Caki2 (cell line): ENCODE data around the gene C3. TPM values are rescaled to one million over a fixed set of nuclear protein-coding genes. Genes with fewer than 3 reads are reported as not detected.
"Not testable (repeated sequence)": the region's sequence is repeated elsewhere in the genome, so short reads cannot be mapped to it uniquely, and the experiment has no call there.

Source experiments
- DNase-seq: peaks from one replicate; pipeline ENCODE4 v3.0.0-alpha.2; 2015; ENCODE audit warnings: low read depth
- in situ Hi-C: cut with HindIII; loops from 2 replicates; pipeline ENCODE4 v1.10.0; 2016; ENCODE audit warnings: low sequenced_read_pairs, low pct_unique_long_range_greater_than_20kb, mixed read lengths
- total RNA-seq: library from RNA; depleted of rRNA; stranded (reverse); fragments of >200 nt; shearing (Covaris generic); gene quantifications from 2 replicates; pipeline ENCODE4 v1.2.3, GENCODE V29; 2014; ENCODE audit warnings: low replicate concordance; rRNA removed

Gene C3
- 4.0 and 6.5 TPM in 2 replicates for total RNA-seq

GRCh38 chr19:6720369-6721137, at the start of gene C3:
Gene C3, minus strand, starts transcription at chr19:6720650. Its CDS starts 61 bp downstream, at chr19:6720589.
- no peak for DNase-seq
- in situ Hi-C loops, result no loop called here

- in situ Hi-C loops, result no loop called here
Observed at GRCh38 chr19:6769006-6769619, 48.7 kb upstream of the C3 start.

DNA sequence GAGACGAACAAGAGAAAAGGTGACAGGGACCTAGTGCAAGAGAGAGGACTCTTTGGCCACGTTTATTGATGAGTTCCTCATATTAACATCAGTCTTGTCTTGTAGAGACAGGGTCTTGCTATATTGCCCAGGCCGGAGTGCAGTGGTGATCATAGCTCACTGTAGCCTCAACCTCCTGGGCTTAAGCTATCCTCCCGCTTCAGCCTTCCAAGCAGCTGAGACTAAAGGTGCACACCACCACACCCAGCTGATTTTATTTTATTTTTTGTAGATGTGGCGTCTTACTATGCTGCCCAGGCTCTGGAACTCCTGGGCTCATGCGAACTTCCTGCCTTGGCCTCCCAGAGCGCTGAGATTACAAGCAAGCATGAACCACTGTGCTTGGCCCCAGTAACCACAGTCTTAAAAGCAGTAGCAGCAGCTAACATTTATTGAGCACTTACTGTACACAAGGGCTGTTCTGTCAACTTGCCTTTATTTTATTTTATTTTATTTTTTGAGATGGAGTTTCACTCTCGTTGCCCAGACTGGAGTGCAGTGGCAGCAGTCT, 47.9 kb upstream of the C3 start:
- no peak for DNase-seq
- in situ Hi-C loops, result no loop called here

More at GRCh38 chr19:6769006-6769619, 48.7 kb upstream of the C3 start:
- no peak for DNase-seq

GRCh38 chr19:6767357-6768235, 47.1 kb upstream of the C3 start, which contains the start of gene SH2D3A:
Gene SH2D3A, minus strand, starts transcription at chr19:6767435. Its CDS starts 3,687 bp downstream, at chr19:6763748.
- DNase-seq, result peak; percentile 87
- in situ Hi-C loops, result no loop called here

GRCh38 chr19:6767081-6767356, 46.6 kb upstream of the C3 start:
- in situ Hi-C loops, result no loop called here
- no peak for DNase-seq

DNA sequence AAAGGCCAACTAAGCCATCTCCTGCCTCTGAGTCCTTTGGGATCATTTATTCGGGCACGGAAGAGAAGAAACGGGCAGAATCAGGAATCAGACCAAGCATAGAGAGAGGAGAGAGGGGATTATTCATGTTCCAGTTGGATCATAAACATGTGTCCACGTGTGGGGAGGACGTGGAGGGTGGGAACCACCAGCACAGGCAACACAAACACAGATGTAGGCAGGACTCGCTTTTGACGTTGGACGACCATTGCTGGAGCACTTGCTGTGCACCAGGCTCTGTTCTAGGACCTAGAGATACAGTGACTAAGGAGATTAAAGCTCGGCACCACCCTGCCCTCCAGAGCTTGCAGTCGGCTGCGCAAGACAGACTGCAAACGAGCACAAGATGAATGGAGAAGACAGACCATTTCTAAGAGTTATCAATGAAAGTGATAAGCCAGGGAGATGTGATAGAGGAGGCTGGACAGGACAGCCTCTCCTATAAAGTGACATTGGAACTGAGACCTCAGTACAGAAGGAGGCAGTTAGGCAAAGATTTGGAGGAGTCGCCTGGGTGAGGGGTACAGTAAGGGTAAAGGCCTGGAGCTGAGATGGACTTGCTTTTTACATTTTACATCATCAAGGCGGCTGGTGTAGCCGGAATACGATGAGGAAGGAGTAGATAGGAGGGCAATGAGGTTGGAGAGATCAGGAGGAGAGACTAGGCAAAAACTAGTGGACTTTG, 46.1 kb upstream of the C3 start:
- DNase-seq, result peak; percentile 14
- in situ Hi-C loops, result no loop called here

DNA sequence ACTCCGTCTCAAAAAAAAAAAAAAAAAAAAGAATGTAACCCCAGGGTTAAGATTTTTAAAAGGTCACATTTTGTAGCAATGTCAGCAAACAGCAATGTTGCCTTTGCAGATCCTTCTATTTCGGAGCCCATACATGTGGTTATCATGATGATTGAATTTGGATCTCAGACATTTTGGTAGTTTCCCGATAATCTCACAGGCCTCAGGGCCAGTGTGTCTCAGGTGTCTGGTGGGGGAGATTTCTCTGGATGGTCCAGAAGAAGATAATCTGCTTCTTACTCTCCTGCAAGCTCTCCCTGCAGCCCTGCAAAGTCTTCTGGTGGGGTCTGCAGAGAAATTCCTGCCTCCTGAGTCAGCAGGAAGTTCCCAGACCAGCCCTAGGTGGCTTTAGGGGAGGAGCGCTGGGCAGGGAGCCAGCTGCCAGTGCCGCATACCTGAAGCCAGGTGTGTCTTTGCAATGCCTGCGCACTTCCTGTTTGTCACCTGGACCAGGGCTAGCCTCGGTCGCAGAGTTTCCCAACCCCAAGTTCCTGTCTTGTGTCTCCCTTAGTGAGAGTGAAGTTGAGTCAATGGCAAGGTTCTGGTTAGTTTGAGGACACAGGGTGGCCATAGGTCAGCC, 45.4 kb upstream of the C3 start:
- in situ Hi-C loops, result no loop called here
- peak; percentile 13 for DNase-seq

DNA sequence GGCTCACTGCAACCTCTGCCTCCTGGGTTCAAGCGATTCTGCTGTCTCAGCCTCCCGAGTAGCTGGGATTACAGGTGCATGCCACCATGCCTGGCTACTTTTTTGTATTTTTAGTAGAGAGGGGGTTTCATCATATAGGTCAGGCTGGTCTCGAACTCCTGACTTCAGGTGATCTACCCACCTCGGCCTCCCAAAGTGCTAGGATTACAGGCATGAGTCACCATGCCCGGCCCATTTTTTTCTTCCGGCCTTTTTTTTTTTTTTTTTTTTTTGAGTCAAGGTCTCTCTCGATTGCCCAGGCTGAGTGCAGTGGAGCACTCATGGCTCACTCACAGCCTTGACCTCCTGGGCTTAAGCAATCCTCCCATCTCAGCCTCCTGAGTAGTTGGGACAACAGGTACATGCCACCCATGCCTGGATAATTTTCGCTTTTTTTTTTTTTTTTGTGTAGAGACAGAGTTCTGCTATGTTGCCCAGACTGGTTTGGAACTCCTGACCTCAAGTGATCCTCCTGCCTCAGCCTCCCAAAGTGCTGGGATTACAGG, 41.9 kb upstream of the C3 start:
- DNase-seq, in situ Hi-C loops: not testable (repeated sequence)

DNA sequence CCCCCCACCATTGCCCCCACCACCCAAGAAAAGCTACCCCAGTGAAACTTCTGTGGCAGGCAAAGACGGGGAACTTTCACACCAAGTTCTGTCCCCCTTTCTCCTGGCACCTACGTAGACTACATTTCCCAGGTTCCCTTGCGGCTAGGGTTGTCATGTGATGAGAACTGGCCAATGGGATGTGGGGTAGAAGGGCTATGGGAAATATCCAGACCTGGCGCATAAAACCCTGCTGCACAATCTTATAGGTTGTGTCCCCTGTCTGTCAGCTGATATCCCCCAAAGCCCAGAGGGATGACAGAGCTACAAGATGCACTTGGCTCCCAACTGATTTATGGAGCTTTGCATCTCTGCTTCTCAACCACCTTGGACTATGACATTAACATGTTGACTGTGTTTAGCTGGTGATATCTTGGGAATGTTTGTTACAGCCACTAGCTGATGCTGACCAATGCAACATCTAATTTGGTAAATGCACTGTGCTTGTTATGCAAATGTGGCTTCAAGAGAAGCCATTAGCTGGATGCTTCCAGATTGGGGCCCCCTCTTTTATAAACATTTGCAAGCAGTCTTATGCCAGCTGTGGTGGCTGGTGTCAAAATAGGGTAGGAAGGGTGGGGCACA, 40.7 kb upstream of the C3 start:
- DNase-seq, result no peak
- in situ Hi-C loops, result no loop called here

- in situ Hi-C loops, result no loop called here
- DNase-seq, result no peak
Observed at GRCh38 chr19:6760606-6761005, 40.2 kb upstream of the C3 start.

DNA sequence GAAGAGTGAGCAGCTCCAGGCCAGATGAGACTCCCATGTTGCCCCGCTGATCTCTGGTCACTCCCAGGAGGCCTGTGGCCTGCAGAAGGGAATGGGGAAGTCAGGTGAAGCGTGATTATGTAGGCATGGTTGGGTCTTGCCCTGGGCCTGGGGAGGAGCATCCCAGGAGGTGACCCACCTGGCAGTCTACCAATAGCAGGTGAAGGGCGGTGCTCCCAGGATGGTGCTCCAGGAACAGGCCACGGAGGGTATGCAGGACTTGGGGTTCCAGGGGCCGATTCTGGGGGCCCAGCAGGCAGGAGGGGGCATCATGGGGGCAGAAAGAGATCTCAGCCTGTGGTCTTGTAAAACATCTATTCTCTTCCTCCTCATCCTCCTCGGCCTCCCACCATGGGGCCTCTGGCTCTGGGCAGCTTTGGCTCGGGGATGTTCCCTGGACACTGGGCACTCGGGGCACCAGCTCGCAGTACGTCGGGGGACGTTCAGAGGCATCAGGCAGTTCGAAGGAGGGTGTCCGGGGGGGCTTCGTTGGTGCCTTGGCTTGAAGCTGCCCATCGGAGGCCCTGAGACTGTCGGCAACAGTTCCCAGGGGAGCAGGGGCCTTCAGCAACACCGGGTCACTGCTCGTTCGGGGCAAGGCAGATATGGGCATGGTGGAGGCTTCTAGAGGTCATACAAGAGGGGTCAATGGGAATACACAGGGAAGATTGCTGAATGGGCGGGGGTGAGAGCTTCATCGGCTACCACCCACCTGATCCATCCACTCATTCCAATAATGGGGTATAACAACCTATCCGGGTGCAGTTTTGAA, 34.4 kb upstream of the C3 start:
- DNase-seq, result no peak
- in situ Hi-C loops, result no loop called here

DNA sequence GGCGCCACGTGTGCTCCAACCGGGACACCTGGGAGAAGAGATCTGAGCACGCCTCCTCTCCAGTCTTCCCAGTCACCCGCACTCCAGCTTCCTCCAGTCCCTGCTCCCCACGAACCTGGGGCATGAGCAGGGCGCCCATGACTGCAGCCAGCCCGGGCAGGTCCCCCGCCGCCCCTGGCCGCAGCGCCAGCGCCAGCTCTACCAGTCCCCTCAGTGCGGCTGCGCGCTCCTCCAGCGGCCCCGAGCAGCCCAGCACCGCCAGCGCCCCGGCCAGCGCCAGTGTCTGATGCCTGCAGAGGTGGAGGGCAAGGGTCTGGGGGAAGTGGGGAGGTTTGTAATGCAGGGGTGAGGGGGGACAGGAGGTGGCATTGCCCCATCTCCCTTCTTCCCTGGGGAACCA, 33.7 kb upstream of the C3 start:
- in situ Hi-C loops, result no loop called here

DNA sequence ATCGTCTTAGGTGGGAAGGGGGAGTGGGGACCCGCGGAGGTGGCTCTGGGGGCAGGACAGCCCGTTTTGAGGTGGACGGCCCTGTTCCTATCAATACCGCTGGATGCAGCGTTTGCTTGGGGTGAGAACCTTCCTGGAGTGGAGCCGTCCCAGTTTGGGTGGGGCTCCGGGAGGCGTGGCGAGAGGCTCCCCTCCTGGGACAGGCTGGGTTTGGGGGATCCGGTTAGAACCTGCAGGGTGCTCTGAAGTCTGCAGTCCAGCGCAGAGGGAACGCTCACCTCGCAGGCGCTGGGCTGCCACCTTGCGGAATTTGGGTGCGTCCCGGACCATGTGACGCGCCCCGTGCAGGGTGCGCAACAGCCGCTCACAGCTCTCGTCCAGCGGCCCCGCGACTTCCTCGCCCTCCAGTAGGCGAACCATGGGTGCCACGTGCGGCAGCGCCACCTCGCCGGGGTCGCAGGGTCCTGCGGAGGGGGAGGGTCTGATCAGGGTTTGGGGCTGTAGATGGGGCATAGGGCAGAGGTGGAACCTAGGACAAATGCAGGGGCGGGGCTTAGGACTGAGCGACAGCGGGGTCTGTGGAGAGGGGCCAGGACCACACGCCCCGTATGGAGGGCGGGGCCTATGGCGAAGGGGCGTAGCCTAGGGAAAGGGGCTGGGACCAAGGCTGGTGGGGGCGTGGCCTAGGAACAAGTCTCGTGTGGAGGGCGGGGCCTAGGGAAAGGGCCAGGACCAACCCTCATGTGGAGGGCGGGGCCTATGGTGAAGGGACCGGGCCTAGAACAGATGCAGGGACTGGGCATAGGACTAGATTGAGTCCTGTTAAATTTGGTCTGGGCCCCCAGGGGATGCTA, 33.0 kb upstream of the C3 start:
- in situ Hi-C loops, result no loop called here
- DNase-seq, result peak; percentile 73

More for the DNA sequence above, 33.7 kb upstream of the C3 start:
- no peak for DNase-seq

DNA sequence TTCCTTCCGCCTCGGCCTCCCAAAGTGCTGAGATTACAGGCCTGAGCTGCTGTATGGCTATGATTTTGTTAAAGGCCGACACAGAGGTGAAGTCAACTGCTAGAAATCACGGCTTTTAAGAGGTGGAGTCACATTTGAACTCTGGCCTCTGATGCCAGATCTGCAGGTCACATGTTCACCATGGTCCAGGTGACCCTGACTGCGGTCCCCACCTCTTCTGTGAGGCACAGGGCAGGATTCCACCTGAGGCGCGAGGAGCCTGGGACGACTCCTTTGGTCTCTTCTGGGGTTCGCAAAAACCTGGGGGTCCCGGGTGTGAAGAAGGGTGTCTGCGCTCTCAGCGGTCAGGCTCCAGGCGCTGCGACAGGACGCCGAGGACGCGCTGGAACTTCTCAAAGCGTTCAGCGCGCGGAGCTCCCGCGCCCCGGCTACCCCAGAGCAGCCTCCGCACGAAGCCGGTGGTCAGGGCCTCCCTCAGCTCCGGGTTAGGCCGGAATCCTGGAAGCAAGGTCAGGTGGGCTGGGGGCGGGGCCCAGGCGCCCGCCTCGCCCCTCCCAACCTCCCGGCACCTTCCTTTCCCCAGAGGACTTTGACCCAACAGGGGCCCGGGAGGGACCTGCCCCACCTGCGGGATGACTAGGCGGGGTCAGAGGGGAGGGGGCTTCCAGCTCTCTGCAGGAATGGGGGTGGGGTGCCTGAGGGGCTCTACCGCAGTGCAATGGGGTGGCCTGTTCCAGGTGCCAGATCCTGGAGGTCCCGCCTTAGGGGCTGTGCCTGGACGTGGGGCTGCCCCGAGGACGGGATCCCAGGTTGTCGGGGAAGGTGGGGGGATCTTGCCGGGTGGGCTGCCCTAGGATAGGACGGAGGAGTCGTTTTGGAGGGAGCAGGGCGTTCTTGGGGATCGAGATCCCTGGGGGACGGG, 32.1 kb upstream of the C3 start:
- DNase-seq, result no peak
- in situ Hi-C loops, result no loop called here

DNA sequence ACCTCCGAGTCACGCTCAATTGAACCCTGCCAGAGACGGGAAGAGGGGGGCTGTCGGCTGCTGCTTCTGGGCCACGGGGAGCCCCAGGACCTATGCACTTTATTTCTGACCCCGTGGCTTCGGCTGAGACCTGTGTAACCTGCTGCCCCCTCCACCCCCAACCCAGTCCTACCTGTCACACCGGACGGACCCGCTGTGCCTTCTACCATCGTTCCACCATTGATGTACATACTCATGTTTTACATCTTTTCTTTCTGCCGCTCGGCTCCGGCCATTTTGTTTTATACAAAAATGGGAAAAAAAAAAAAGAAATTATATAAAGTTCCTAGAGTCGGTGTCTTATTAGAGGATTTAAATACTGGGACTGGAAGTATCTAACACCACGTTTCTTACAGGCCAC, 30.7 kb upstream of the C3 start:
- no peak for DNase-seq

More for the DNA sequence above, 30.7 kb upstream of the C3 start:
- in situ Hi-C loops, result no loop called here
